Cardiac muscle cell (in vitro differentiated cells and primary cell): ENCODE data around the gene COX6B2. TPM values are rescaled to one million over a fixed set of nuclear protein-coding genes. Genes with fewer than 3 reads are reported as not detected.
A peak's percentile ranks its signal among the peaks of the same experiment; 100 is the strongest.

ENCODE experiments used
- DNase-seq, 2 donors: peaks; one replicate each; pipeline versions ENCODE4 v3.0.0 to v3.0.0-alpha.2; 2010 to 2017; ENCODE audit warnings: low read depth in 1 of 2, low spot score in 1 of 2
- H3K27ac ChIP-seq: fragments of 200-600 bp; sonication (generic); 2 replicates; pipeline ENCODE4 v1.5.1; 2016
- H3K27me3 ChIP-seq: fragments of 200-600 bp; sonication (generic); 2 replicates; pipeline ENCODE4 v1.6.0; 2016; ENCODE audit warnings: control low read depth
- H3K36me3 ChIP-seq: fragments of 200-600 bp; sonication (generic); 2 replicates; pipeline ENCODE4 v1.5.1; 2016; ENCODE audit warnings: control low read depth
- H3K4me1 ChIP-seq: fragments of 200-600 bp; sonication (generic); 2 replicates; pipeline ENCODE4 v1.8.1; 2017; ENCODE audit warnings: low read depth, mild to moderate bottlenecking, mixed run types
- H3K4me3 ChIP-seq: fragments of 200-600 bp; sonication (generic); 2 replicates; pipeline ENCODE4 v1.5.1; 2016; ENCODE audit warnings: mild to moderate bottlenecking
- H3K9me3 ChIP-seq: fragments of 200-600 bp; sonication (generic); 2 replicates; pipeline ENCODE4 v1.5.1; 2017; ENCODE audit warnings: low read depth, mild to moderate bottlenecking, control low read depth
- polyA plus RNA-seq: library from polyadenylated mRNA; unstranded; fragments of >200 nt; fragmentation: Nextera tagmentation; extraction: Ambion mirVana; gene quantifications from 2 replicates; pipeline ENCODE4 v1.2.1, GENCODE V29; 2016
- total RNA-seq: library from RNA; depleted of rRNA; stranded (reverse); fragments of >200 nt; gene quantifications from 2 replicates; pipeline ENCODE4 v1.2.3, GENCODE V29; 2016
- TF ChIP-seq, protein P1 (sequence below): IDR thresholded peaks from 2 replicates; pipeline ENCODE4 v1.5.1; 2012; ENCODE audit warnings: low read depth, mild to moderate bottlenecking, low read length

COX6B2 gene
- total and polyA plus RNA-seq, 2 experiments from 2014 or later: 0.06 TPM; not detected in 1

DNA sequence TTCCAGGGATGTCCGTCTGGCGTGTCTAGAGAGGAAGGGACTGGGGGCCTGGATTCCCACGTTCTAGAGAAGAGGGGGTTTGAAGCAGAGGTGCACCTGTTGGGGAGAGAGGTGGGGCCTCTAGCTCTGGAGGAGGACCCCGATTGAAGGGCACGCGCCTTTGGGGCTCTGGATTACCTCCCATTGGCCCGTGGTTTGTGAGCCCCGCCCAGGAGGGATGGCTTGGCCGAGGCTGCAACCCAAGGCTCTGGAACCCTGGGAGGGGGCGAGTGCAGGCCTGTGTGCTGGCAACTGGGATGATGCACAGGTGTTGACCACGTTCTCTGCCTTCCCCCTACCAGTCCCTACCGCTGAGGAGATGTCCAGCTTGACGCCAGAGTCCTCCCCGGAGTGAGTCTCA lies 49.5 kb downstream of the COX6B2 start:
- TF ChIP-seq, protein P1, sequence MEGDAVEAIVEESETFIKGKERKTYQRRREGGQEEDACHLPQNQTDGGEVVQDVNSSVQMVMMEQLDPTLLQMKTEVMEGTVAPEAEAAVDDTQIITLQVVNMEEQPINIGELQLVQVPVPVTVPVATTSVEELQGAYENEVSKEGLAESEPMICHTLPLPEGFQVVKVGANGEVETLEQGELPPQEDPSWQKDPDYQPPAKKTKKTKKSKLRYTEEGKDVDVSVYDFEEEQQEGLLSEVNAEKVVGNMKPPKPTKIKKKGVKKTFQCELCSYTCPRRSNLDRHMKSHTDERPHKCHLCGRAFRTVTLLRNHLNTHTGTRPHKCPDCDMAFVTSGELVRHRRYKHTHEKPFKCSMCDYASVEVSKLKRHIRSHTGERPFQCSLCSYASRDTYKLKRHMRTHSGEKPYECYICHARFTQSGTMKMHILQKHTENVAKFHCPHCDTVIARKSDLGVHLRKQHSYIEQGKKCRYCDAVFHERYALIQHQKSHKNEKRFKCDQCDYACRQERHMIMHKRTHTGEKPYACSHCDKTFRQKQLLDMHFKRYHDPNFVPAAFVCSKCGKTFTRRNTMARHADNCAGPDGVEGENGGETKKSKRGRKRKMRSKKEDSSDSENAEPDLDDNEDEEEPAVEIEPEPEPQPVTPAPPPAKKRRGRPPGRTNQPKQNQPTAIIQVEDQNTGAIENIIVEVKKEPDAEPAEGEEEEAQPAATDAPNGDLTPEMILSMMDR: no peak
- Histone ChIP-seq H3K36me3 (peaks cover 37% of the 10 kb centered on the region), H3K27ac (no peak overlapping the region), H3K27me3 (no peaks in the 10 kb centered on the region), H3K4me1 (no peaks in the 10 kb centered on the region), H3K4me3 (no peak overlapping the region), H3K9me3 (no peaks in the 10 kb centered on the region)
- DNase-seq: no peak

DNA sequence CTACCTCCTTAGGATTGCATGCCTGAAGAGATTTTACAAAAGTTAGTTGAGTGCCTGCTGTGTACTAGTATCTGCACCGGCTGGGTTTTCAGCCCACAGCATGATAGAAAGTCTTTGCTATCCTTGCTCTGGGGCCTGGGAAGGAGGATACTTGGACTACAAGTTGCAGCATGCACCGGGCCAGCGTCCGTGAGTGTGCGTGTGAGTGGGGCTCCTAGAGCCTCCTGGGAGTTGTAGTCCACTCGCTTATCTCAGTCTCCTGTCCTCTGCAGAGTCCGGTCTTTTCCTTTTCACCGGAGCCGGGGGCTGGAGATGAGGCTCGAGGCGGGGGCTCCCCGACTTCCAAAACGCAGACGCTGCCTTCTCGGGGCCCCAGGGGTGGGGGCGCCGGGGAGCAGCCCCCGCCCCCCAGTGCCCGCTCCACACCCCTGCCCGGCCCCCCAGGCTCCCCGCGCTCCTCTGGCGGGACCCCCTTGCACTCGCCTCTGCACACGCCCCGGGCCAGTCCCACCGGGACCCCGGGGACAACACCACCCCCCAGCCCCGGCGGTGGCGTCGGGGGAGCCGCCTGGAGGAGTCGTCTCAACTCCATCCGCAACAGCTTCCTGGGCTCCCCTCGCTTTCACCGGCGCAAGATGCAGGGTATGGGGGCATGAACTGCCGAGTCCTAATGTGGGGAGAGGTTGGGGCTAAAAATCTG lies 50.1 kb downstream of the COX6B2 start:
- Histone ChIP-seq H3K27me3 (no peaks in the 10 kb centered on the region), H3K27ac (no peak overlapping the region), H3K9me3 (no peaks in the 10 kb centered on the region), H3K4me3 (no peak overlapping the region), H3K4me1 (no peaks in the 10 kb centered on the region), H3K36me3 (peaks cover 34% of the 10 kb centered on the region)
- TF ChIP-seq, protein P1: no peak
- peak; percentile 33 to 56 for DNase-seq

DNA sequence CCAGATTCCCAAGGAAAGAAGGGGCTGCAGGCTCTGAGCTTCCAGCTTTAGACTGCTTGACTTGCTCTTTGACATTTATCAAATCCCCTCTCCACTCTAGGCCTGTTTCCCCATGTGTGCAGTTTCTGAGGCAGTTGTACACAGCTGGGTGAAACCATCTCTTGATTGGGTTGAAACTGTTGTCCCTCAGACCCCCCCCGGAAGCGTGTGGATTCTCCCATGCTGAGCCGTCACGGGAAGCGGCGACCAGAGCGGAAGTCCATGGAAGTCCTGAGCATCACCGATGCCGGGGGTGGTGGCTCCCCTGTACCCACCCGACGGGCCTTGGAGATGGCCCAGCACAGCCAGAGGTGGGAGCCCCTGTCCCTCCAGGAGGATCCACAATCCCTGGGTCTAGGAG lies 51.0 kb downstream of the COX6B2 start:
- no peak overlapping the region for H3K4me3 ChIP-seq
- no peaks in the 10 kb centered on the region for H3K27me3 ChIP-seq
- H3K4me1 ChIP-seq: no peaks in the 10 kb centered on the region
- no peak for DNase-seq
- TF ChIP-seq, protein P1: no peak
- H3K36me3 ChIP-seq: peaks cover 34% of the 10 kb centered on the region
- no peaks in the 10 kb centered on the region for H3K9me3 ChIP-seq
- no peak overlapping the region for H3K27ac ChIP-seq

DNA sequence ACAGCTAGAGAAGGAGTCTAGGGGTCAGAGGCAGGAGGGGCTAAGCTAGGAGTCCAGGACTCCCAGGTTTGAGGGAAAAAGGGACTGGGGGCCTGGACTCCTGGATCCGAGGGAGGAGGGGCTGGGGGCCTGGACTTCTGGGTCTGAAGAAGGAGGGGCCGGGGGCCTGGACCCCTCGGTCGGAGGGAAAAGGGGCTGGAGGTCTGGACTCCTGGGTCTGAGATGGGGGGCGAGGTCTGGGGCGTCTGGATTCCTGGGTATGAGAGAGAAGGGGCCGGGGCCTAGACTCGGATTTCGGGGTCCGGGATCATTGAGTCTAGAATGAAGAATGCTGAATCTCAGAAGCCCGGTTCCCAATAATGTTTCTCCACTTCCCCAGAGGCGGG lies 52.2 kb downstream of the COX6B2 start:
- H3K4me1 ChIP-seq: no peaks in the 10 kb centered on the region
- TF ChIP-seq, protein P1: no peak
- no peaks in the 10 kb centered on the region for H3K9me3 ChIP-seq
- no peak for DNase-seq
- peaks cover 30% of the 10 kb centered on the region for H3K36me3 ChIP-seq
- no peak overlapping the region for H3K4me3 ChIP-seq
- no peak overlapping the region for H3K27ac ChIP-seq
- H3K27me3 ChIP-seq: no peaks in the 10 kb centered on the region

DNA sequence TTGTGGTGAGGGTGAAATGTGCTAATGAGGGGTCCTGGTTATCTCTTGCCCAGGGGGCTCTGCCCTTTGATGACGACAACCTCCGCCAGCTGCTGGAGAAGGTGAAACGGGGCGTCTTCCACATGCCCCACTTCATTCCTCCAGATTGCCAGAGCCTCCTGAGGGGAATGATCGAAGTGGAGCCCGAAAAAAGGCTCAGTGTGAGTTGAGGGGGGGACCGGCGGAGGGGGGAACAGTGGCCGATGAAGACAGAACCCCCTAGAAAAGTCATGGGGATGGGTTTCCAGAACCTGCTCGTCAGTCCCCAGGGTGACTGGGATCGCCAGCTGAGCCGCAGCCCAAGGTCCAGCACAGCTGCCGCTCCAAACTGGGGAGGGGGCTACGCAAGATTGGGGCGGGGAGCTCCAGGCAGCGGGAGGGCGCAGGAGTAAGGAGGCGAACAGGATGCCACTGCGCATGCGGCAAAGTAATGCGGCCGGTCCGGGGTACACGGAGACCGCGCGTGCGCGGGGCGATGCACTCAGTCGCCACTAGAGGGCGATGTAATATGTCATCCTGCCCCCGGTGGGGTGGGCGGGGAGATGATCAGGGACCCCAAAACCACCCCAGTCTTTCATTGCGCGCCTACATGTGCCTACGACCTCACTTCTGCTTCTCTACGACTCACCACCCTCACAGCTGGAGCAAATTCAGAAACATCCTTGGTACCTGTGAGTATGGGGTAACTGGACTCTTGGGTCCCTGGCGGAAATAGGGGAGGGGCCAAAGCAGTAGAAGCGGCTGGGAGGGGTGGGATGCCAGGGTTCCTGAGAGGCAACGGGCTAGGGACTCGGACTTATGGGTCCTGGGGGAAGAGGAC lies 52.8 kb downstream of the COX6B2 start:
- Histone ChIP-seq H3K4me1 (no peaks in the 10 kb centered on the region), H3K27me3 (no peaks in the 10 kb centered on the region), H3K9me3 (no peaks in the 10 kb centered on the region), H3K27ac (no peak overlapping the region), H3K4me3 (no peak overlapping the region), H3K36me3 (peaks cover 26% of the 10 kb centered on the region)
- TF ChIP-seq, protein P1: peak; percentile 81
- peak; percentile 80 to 88 for DNase-seq
